ENCODE data around the gene NAA60. TPM values are rescaled to one million over a fixed set of nuclear protein-coding genes. Genes with fewer than 3 reads are reported as not detected.

NAA60 gene
- total RNA-seq, 3 donors from 2014 or later, result 25.4 to 25.9 (median 25.5) TPM

- TF ChIP-seq CTCF (IDR thresholded peaks at IDR 0.05) (no peak), POLR2AphosphoS5 (IDR thresholded peaks at IDR 0.05) (no peak), POLR2A (IDR thresholded peaks at IDR 0.05) (no peak)
- Histone ChIP-seq H3K27me3 (no peaks in the 10 kb centered on the region), H3K4me1 (no peaks in the 10 kb centered on the region), H3K9me3 (no peaks in the 10 kb centered on the region), H3K36me3 (peaks cover 8% of the 10 kb centered on the region), H3K27ac (no peak overlapping the region), H3K4me3 (no peak overlapping the region)
- intact Hi-C loops (cut with DNase I; ENCODE audit: low total_unique reads), result loop anchor here (2.0 kb wide), 1 partner anchor 43 kb away; no protein-coding TSS in a partner anchor
- DNase-seq (ENCODE audit: low spot score in 2 of 2), result no peak
Observed at GRCh38 chr16:3479654-3480216, 36.3 kb downstream of the NAA60 start.

GRCh38 chr16:3480901-3481695, 37.6 kb downstream of the NAA60 start:
- Histone ChIP-seq H3K36me3 (peaks cover 12% of the 10 kb centered on the region), H3K27ac (no peak overlapping the region), H3K4me1 (no peaks in the 10 kb centered on the region), H3K4me3 (no peak overlapping the region), H3K27me3 (no peaks in the 10 kb centered on the region), H3K9me3 (no peaks in the 10 kb centered on the region)
- TF ChIP-seq POLR2A (IDR thresholded peaks at IDR 0.05) (no peak), POLR2AphosphoS5 (IDR thresholded peaks at IDR 0.05) (no peak), CTCF (IDR thresholded peaks at IDR 0.05) (no peak)
- intact Hi-C loops (cut with DNase I; ENCODE audit: low total_unique reads), result loop anchor here (2.0 kb wide), 1 partner anchor 42 kb away; no protein-coding TSS in a partner anchor
- DNase-seq (ENCODE audit: low spot score in 2 of 2), result no peak

GRCh38 chr16:3481696-3482658, 38.5 kb downstream of the NAA60 start:
- TF ChIP-seq CTCF (IDR thresholded peaks at IDR 0.05), result no peak
- H3K4me1 ChIP-seq, result no peaks in the 10 kb centered on the region
- H3K36me3 ChIP-seq, result peaks cover 12% of the 10 kb centered on the region

GRCh38 chr16:3482659-3483241, 39.3 kb downstream of the NAA60 start:
- no peak for TF ChIP-seq POLR2A (IDR thresholded peaks at IDR 0.05)
- no peak overlapping the region for H3K27ac ChIP-seq
- H3K4me3 ChIP-seq, result no peak overlapping the region
- intact Hi-C loops (cut with DNase I; ENCODE audit: low total_unique reads), result no loop called here
- peaks cover 12% of the 10 kb centered on the region for H3K36me3 ChIP-seq
- no peaks in the 10 kb centered on the region for H3K4me1 ChIP-seq
- no peak for DNase-seq (ENCODE audit: low spot score in 2 of 2)
- H3K9me3 ChIP-seq, result no peaks in the 10 kb centered on the region
- no peaks in the 10 kb centered on the region for H3K27me3 ChIP-seq

More at GRCh38 chr16:3481696-3482658, 38.5 kb downstream of the NAA60 start:
- Histone ChIP-seq H3K9me3 (no peaks in the 10 kb centered on the region), H3K27me3 (no peaks in the 10 kb centered on the region), H3K4me3 (no peak overlapping the region), H3K27ac (no peak overlapping the region)
- DNase-seq (ENCODE audit: low spot score in 2 of 2), result no peak
- intact Hi-C loops (cut with DNase I; ENCODE audit: low total_unique reads), result loop anchor here (2.0 kb wide), 1 partner anchor 41 kb away; no protein-coding TSS in a partner anchor
